NB4 (cell line): ENCODE data around the gene CMPK1.
A peak's percentile ranks its signal among the peaks of the same experiment; 100 is the strongest.
"Not testable (repeated sequence)": the region's sequence is repeated elsewhere in the genome, so short reads cannot be mapped to it uniquely, and the experiment has no call there.

Source experiments
- DNase-seq: peaks from one replicate; pipeline ENCODE4 v3.0.0; 2010; ENCODE audit warnings: low read depth
- H3K4me3 ChIP-seq: one replicate; pipeline ENCODE4 v1.5.1; 2011; ENCODE audit warnings: mild to moderate bottlenecking, low read depth, low read length, moderate library complexity
- MYC ChIP-seq: IDR thresholded peaks from 2 replicates; pipeline ENCODE4 v1.6.1; 2011; ENCODE audit warnings: low read depth, low read length
- POLR2A ChIP-seq: IDR thresholded peaks from 2 replicates; pipeline ENCODE4 v1.6.1; 2011; ENCODE audit warnings: mild to moderate bottlenecking; ENCODE audit not compliant: insufficient read length; ENCODE audit errors: extremely low read depth
- TF ChIP-seq, protein P1 (sequence below): IDR thresholded peaks from one replicate; pipeline ENCODE4 v1.5.1; 2012; ENCODE audit warnings: low read depth, low read length
- TF ChIP-seq, protein P2 (sequence below): IDR thresholded peaks from 2 replicates; pipeline ENCODE4 v1.6.1; 2011; ENCODE audit warnings: low read depth, low read length

The CMPK1 gene

DNA sequence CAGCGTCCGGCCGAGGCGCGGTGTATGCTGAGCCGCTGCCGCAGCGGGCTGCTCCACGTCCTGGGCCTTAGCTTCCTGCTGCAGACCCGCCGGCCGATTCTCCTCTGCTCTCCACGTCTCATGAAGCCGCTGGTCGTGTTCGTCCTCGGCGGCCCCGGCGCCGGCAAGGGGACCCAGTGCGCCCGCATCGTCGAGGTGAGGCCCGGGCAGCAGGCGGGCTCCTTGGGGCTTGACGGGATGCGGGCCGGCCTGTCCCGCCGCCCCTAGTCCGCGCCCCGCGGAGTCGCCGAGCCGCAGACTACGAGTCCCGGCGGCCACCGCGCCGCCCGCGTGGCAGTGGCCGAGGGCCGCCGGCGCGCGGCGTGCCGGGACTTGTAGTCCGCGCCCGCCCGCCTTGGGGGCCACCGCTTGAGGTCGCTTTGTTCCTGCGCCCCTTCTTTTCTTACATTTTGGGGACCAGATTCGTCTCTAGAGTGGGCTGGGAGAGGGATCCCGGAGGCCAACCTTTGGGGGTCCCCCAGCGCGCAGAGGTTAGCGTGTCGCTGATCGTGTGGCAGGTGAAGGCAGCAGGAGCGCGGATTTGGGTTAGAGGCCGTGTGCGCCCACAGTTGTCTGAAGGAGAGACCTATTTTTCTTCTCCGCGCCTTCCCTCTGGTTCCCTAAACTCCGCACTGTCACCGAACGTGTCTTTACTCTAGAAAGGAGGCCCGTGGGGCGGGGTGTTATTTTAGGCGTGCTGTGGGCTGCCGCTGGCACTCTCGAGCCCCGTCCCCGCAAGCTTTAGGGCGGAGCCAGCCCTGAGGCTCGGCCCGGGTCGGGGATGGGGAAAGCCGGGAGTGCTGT, 553 bp downstream of the CMPK1 start:
- H3K4me3 ChIP-seq = peak overlapping the region; percentile 86
- TF ChIP-seq, protein P1, sequence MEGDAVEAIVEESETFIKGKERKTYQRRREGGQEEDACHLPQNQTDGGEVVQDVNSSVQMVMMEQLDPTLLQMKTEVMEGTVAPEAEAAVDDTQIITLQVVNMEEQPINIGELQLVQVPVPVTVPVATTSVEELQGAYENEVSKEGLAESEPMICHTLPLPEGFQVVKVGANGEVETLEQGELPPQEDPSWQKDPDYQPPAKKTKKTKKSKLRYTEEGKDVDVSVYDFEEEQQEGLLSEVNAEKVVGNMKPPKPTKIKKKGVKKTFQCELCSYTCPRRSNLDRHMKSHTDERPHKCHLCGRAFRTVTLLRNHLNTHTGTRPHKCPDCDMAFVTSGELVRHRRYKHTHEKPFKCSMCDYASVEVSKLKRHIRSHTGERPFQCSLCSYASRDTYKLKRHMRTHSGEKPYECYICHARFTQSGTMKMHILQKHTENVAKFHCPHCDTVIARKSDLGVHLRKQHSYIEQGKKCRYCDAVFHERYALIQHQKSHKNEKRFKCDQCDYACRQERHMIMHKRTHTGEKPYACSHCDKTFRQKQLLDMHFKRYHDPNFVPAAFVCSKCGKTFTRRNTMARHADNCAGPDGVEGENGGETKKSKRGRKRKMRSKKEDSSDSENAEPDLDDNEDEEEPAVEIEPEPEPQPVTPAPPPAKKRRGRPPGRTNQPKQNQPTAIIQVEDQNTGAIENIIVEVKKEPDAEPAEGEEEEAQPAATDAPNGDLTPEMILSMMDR = no peak
- TF ChIP-seq POLR2A (peak; percentile 31), MYC (peak; percentile 50)
- TF ChIP-seq, protein P2, sequence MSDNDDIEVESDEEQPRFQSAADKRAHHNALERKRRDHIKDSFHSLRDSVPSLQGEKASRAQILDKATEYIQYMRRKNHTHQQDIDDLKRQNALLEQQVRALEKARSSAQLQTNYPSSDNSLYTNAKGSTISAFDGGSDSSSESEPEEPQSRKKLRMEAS = no peak; the same call in 1 of the 2 replicates
- DNase-seq = peak; percentile 87

DNA sequence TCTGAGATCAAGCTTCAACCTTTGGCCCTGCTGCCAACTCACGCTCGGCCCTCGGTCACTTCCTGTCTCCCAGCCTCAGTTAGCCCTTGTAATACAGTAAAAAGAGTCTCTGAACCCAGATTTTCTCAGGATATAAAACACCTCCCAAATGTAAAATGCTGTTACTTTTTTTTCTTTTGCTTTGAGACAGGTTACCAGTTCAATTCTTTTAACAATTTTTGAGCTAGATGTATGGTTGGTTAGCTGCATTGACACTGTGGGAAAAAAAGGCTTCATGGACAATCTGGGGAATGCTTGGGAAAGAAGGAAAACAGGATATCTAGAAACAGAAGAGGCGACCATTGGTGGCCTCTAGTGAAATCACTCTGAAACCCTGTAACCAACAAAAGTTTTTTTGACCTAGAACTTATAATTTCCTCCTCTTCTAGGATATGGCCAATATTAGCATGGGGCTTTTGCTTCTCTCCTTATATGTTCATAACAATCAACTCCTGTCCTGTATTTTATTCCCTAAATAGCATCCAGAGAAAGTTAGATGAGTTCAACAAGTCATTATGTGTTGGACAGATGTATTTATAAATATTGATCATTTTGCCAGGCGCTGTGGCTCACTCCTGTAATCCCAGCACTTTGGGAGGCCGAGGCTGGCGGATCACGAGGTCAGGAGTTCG, 1.3 kb downstream of the CMPK1 start:
- TF ChIP-seq MYC (0 out of 2 replicates have a peak, but pooled peaks have one; percentile 29), POLR2A (no peak)
- TF ChIP-seq, protein P1 = no peak
- TF ChIP-seq, protein P2 = peak; percentile 45; the same call in 1 of the 2 replicates
- peak overlapping the region; percentile 86 for H3K4me3 ChIP-seq
- DNase-seq = no peak

DNA sequence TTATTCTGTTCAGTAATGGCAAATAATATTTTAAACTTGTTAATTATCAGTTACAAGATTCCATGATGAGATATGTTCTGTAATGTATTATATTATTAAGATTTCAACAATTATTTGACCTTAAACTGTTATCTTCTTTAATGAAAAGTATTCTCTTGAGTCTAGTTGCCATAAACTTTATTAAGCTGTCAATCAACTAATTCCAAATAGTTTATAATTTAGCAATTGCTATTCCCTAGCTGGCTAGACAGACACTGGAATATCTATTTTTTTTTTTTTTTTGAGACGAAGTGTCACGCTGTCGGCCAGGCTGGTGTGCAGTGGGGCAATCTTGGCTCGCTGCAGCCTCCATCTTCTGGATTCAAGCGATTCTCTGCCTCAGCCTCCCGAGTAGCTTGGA, 3.8 kb downstream of the CMPK1 start:
- H3K4me3 ChIP-seq = no peak overlapping the region
- no peak for DNase-seq
- TF ChIP-seq, protein P1 = no peak
- TF ChIP-seq, protein P2 = no peak
- TF ChIP-seq MYC (no peak), POLR2A (no peak)

DNA sequence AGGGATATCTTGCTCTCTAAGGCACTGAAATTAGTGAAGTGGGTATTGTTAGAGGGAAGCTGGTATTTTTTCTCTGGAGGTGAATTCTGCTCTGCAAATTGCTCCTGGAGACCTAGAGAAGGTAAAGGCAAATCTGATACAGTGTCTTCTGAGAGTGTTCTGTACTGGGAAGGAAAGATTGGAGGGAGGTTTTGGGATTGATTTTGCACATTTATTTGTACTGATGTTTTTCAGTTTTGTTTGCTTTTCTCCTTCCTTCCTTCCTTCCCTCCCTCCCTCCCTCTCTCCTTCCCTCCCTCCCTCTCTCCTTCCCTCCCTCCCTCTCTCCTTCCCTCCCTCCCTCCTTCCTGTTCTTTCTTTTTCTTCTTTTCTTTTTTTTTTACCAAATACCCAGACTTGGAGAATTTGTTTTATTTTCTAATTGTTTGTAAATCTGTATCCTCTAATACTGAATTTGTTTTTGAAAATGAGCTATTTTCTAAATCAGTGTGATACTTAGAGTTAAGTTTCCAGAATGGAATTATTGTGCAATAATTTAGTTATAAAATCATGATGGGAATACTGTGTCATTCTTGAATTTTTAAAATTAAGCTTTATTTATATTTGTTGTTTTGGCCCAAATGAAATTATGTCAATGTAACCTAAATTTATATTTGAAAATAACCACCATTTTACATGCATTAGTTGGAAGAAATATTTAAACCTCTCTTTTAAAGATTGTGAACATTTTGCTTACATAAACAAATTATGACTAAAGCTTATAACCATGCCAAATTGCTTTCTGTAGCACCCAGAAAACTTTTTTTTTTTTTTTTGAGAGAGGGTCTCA, 4.9 kb downstream of the CMPK1 start:
- no peak overlapping the region for H3K4me3 ChIP-seq
- TF ChIP-seq POLR2A (no peak), MYC (no peak)
- TF ChIP-seq, protein P2 = no peak
- TF ChIP-seq, protein P1 = no peak
- no peak for DNase-seq

DNA sequence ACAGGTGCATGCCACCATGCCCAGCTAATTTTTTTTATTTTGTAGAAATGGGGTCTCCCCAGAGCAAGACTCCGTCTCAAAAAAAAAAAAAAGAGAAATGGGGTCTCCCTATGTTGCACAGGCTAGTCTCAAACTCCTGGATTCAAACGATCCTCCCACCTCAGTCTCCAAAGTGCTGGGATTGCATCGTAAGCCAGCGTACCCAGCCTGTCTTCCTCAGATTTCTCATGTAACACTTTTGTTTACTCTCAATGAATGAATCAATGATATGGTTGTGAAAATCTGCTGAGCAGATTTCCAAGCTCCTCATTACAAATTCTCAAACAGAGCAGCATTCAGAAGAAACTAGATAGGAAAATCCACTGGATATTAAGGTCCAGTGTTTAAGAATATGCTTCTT, 6.6 kb downstream of the CMPK1 start:
- DNase-seq = no peak
- TF ChIP-seq, protein P1 = no peak
- no peak for TF ChIP-seq MYC
- TF ChIP-seq, protein P2 = no peak
- no peak for TF ChIP-seq POLR2A
- no peak overlapping the region for H3K4me3 ChIP-seq

DNA sequence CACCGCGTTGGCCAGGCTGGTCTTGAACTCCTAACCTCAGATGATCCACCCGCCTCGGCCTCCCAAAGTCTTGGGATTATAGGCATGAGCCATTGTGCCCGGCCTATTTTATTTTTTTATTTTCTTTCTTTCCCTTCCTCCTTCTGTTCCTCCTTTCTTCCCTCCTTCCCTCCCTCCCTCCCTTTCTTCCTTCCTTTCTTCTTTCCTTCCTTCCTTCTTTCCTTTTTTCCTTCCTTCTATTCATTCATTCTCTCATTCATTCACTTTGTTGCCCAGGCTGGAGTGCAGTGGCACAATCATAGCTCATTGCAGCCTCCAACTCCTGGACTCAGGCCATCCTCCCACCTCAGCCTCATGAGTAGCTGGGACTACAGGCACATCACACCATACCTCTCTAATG, 13.4 kb downstream of the CMPK1 start:
- DNase-seq, H3K4me3 ChIP-seq: not testable (repeated sequence)
